Keratinocyte (primary cell): ENCODE results near the gene CSNK1G1. TPM values are rescaled to one million over a fixed set of nuclear protein-coding genes. Genes with fewer than 3 reads are reported as not detected.

ENCODE experiments used
- DNase-seq: peaks from one replicate; pipeline ENCODE4 v3.0.0-alpha.2; 2011; ENCODE audit warnings: low read depth, missing footprints, low spot score
- FAIRE-seq: peaks from 2 replicates; lab custom pipeline; 2011; peaks lifted over from hg19 to GRCh38; lab: Jason Lieb, UNC
- H2AFZ ChIP-seq: 2 replicates; pipeline ENCODE4 v1.6.0; 2012; ENCODE audit warnings: low read length, control low read depth, inconsistent platforms; ENCODE audit not compliant: control insufficient read depth
- H3K27ac ChIP-seq: 2 replicates; pipeline ENCODE4 v1.5.1; 2011; ENCODE audit warnings: low read length; ENCODE audit not compliant: control insufficient read depth, insufficient read depth
- H3K27me3 ChIP-seq: 3 replicates; pipeline ENCODE4 v1.6.0; 2011; ENCODE audit warnings: low read length; ENCODE audit not compliant: control insufficient read depth, insufficient read depth; ENCODE audit errors: extremely low read depth
- H3K36me3 ChIP-seq, 2 experiments: 2 replicates in 1 of 2; 3 replicates in 1 of 2; pipeline ENCODE4 v1.5.1; 2011; ENCODE audit warnings: low read length in 2 of 2, mild to moderate bottlenecking in 1 of 2; ENCODE audit not compliant: control insufficient read depth in 2 of 2, insufficient read depth in 2 of 2; ENCODE audit errors: extremely low read depth in 1 of 2
- H3K4me1 ChIP-seq: 3 replicates; pipeline ENCODE4 v1.5.1; 2011; ENCODE audit warnings: low read length; ENCODE audit not compliant: control insufficient read depth, insufficient read depth; ENCODE audit errors: extremely low read depth
- H3K4me2 ChIP-seq: 3 replicates; pipeline ENCODE4 v1.6.0; 2011; ENCODE audit warnings: low read depth, low read length; ENCODE audit not compliant: control insufficient read depth, insufficient read depth; ENCODE audit errors: extremely low read depth
- H3K4me3 ChIP-seq, 3 experiments: fragments of 200-600 bp in 1 of 3; sonication (generic) in 1 of 3; 2 replicates in 2 of 3; 3 replicates in 1 of 3; pipeline ENCODE4 v1.5.1; 2011 to 2016; ENCODE audit warnings: low read length in 3 of 3, mild to moderate bottlenecking in 3 of 3, control low read depth in 2 of 3, inconsistent platforms in 1 of 3, low read depth in 1 of 3, mixed read lengths in 1 of 3, mixed run types in 1 of 3, moderate library complexity in 1 of 3; ENCODE audit not compliant: control insufficient read depth in 2 of 3, insufficient read depth in 2 of 3; ENCODE audit errors: extremely low read depth in 1 of 3
- H3K79me2 ChIP-seq: 2 replicates; pipeline ENCODE4 v1.6.0; 2012; ENCODE audit warnings: low read length; ENCODE audit not compliant: control insufficient read depth, insufficient read depth
- H3K9ac ChIP-seq: 3 replicates; pipeline ENCODE4 v1.6.0; 2011; ENCODE audit warnings: low read length; ENCODE audit not compliant: control insufficient read depth, insufficient read depth; ENCODE audit errors: extremely low read depth
- H3K9me1 ChIP-seq: 3 replicates; pipeline ENCODE4 v1.6.0; 2011; ENCODE audit warnings: low read length; ENCODE audit not compliant: control insufficient read depth, insufficient read depth; ENCODE audit errors: extremely low read depth
- H3K9me3 ChIP-seq: 2 replicates; pipeline ENCODE4 v1.5.1; 2012; ENCODE audit warnings: low read depth, low read length; ENCODE audit not compliant: control insufficient read depth
- H4K20me1 ChIP-seq: 3 replicates; pipeline ENCODE4 v1.6.0; 2011; ENCODE audit warnings: low read length; ENCODE audit not compliant: control insufficient read depth, insufficient read depth; ENCODE audit errors: extremely low read depth
- EZH2 ChIP-seq: IDR thresholded peaks from one replicate; pipeline ENCODE4 v1.6.1; 2012; ENCODE audit warnings: inconsistent platforms, mild to moderate bottlenecking, low read length, moderate library complexity
- dilution Hi-C: fragments of 300-500 bp; cut with MboI; formaldehyde crosslinking; loops from one replicate; pipeline ENCODE4 v1.7.0; 2020; ENCODE audit warnings: low sequenced_read_pairs; ENCODE audit not compliant: extremely low pct_ligation_motif_present
- polyA plus RNA-seq, 5 experiments: library from polyadenylated mRNA; depleted of rRNA in 3 of 5; stranded (reverse) in 3 of 5; stranded (forward) in 1 of 5; unstranded in 1 of 5; fragments of >200 nt; gene quantifications; 1 replicate in 1 of 5; 2 replicates in 3 of 5; 3 replicates in 1 of 5; pipeline versions ENCODE4 v1.2.1 to v1.2.3, GENCODE V29; 2011 to 2012; ENCODE audit warnings: missing spikeins in 2 of 5, low read depth in 1 of 5, low replicate concordance in 1 of 5
- TF ChIP-seq, protein P1 (sequence below), 3 experiments: IDR thresholded peaks in 1 of 3; conservative IDR thresholded peaks in 1 of 3; optimal IDR thresholded peaks in 1 of 3; 2 replicates in 2 of 3; 3 replicates in 1 of 3; pipeline versions ENCODE3 to v1.5.1; 2011; ENCODE audit warnings: low read length in 3 of 3, mild to moderate bottlenecking in 3 of 3, moderate library complexity in 2 of 3, control low read depth in 1 of 3, inconsistent platforms in 1 of 3; ENCODE audit not compliant: insufficient read depth in 2 of 3; ENCODE audit errors: extremely low read depth in 1 of 3

CSNK1G1 gene
- polyA plus RNA-seq, 1 donor (not counting 4 experiments of a cell fraction or from before 2014, with no cell fraction given), result 28.9 TPM

DNA sequence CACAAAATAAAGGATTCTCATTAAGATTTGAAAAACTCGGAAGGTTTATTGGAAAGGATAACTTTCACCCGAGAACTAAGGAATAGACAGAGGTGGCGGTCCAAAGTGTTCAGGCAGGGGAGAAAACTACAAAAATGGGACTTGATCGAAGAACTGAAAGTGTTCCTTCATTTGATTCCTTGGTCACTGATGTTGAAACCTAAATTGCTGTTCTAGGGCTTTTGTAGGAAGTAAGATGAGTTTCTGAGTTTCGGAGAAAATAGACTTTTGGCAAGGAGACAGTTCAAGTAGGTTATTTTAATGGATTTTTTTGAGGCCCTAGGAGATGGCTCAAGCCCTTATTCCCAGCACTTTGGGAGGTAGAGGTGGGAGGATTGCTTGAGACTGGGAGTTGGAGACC is 33.1 kb upstream of the CSNK1G1 start:
- Histone ChIP-seq H3K27ac (no peak overlapping the region), H3K4me1 (peaks cover 6% of the 10 kb centered on the region), H3K36me3 (no peaks in the 10 kb centered on the region), H3K79me2 (peaks cover 35% of the 10 kb centered on the region), H3K4me3 (no peak overlapping the region), H3K9me3 (no peaks in the 10 kb centered on the region), H3K9ac (no peak overlapping the region), H3K4me2 (peak overlapping the region; percentile 68), H4K20me1 (no peaks in the 10 kb centered on the region), H2AFZ (no peak overlapping the region), H3K27me3 (no peaks in the 10 kb centered on the region), H3K9me1 (no peaks in the 10 kb centered on the region)
- TF ChIP-seq, protein P1, sequence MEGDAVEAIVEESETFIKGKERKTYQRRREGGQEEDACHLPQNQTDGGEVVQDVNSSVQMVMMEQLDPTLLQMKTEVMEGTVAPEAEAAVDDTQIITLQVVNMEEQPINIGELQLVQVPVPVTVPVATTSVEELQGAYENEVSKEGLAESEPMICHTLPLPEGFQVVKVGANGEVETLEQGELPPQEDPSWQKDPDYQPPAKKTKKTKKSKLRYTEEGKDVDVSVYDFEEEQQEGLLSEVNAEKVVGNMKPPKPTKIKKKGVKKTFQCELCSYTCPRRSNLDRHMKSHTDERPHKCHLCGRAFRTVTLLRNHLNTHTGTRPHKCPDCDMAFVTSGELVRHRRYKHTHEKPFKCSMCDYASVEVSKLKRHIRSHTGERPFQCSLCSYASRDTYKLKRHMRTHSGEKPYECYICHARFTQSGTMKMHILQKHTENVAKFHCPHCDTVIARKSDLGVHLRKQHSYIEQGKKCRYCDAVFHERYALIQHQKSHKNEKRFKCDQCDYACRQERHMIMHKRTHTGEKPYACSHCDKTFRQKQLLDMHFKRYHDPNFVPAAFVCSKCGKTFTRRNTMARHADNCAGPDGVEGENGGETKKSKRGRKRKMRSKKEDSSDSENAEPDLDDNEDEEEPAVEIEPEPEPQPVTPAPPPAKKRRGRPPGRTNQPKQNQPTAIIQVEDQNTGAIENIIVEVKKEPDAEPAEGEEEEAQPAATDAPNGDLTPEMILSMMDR (optimal IDR thresholded peaks at IDR 0.05 in 1 of 3, IDR thresholded peaks at IDR 0.05 in 1 of 3, conservative IDR thresholded peaks at IDR 0.05 in 1 of 3; ENCODE audit: extremely low read depth in 1 of 3, insufficient read depth in 2 of 3, low read length in 3 of 3), result no peak
- no peak for TF ChIP-seq EZH2
- FAIRE-seq (no peak), DNase-seq (no peak)
- dilution Hi-C loops, result no loop called here

DNA sequence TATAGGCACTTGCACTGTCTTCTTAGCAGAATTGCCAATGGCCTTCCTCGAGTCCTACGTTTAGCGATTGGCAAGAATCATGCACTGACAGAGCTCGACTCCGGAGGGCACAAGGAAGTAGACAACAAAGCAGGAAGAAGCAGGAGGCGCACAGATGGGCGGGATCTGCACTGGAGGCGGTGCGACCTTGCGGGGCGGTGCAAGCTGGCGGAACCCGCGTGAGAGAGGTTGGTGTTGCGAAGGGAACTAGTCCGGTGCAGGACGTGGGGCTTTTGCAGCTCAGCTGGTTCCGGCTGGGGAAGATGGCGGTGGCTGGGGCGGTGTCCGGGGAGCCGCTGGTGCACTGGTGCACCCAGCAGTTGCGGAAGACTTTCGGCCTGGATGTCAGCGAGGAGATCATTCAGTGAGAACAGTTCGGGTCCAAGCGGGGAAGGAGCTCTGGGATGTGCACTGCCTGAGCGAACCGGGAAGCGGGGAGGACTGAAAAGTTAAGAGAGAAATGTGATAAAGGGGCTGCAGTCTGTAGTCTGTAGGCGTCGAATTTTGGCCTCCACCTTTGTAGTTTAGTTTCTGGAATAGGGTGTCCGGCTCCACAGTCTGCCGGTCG is 31.7 kb upstream of the CSNK1G1 start, which contains the start of gene TRIP4:
TSS of gene TRIP4 (plus strand) at position 275 of the 607 bp plus-strand sequence. CDS start at position 303, 28 bp downstream.
- Histone ChIP-seq H3K9me1 (no peaks in the 10 kb centered on the region), H3K79me2 (peaks cover 34% of the 10 kb centered on the region), H3K4me1 (peaks cover 6% of the 10 kb centered on the region), H2AFZ (peak within 1 kb of the TSS; percentile 99), H4K20me1 (no peaks in the 10 kb centered on the region), H3K4me3 (peak within 1 kb of the TSS; percentile 94 to 100 (median 97)), H3K4me2 (peak within 1 kb of the TSS; percentile 68), H3K27ac (peak within 1 kb of the TSS; percentile 82), H3K36me3 (no peaks in the 10 kb centered on the region), H3K9ac (peak within 1 kb of the TSS; percentile 84), H3K9me3 (no peaks in the 10 kb centered on the region), H3K27me3 (no peaks in the 10 kb centered on the region)
- peak; percentile 96 for FAIRE-seq
- dilution Hi-C loops, result no loop called here
- DNase-seq, result peak; percentile 61
- TF ChIP-seq, protein P1 (optimal IDR thresholded peaks at IDR 0.05 in 1 of 3, IDR thresholded peaks at IDR 0.05 in 1 of 3, conservative IDR thresholded peaks at IDR 0.05 in 1 of 3; ENCODE audit: extremely low read depth in 1 of 3, insufficient read depth in 2 of 3, low read length in 3 of 3), result peak in 1 of 3 experiments; percentile 35
- TF ChIP-seq EZH2, result no peak
